Ureter (tissue), 1 donor: ENCODE data around the gene PKM. TPM values are rescaled to one million over a fixed set of nuclear protein-coding genes. Genes with fewer than 3 reads are reported as not detected.

Experiments
- DNase-seq: peaks from one replicate; pipeline ENCODE4 v3.0.0-alpha.2; 2020; ENCODE audit warnings: low spot score
- total RNA-seq: library from RNA; stranded (reverse); gene quantifications from one replicate; pipeline ENCODE4 v1.2.4, GENCODE V29; 2023
- donor health status: DM: yes; HTN: yes; CAD: no.

PKM gene
- total RNA-seq, 1 donor from 2014 or later, result 1,020 TPM

DNA sequence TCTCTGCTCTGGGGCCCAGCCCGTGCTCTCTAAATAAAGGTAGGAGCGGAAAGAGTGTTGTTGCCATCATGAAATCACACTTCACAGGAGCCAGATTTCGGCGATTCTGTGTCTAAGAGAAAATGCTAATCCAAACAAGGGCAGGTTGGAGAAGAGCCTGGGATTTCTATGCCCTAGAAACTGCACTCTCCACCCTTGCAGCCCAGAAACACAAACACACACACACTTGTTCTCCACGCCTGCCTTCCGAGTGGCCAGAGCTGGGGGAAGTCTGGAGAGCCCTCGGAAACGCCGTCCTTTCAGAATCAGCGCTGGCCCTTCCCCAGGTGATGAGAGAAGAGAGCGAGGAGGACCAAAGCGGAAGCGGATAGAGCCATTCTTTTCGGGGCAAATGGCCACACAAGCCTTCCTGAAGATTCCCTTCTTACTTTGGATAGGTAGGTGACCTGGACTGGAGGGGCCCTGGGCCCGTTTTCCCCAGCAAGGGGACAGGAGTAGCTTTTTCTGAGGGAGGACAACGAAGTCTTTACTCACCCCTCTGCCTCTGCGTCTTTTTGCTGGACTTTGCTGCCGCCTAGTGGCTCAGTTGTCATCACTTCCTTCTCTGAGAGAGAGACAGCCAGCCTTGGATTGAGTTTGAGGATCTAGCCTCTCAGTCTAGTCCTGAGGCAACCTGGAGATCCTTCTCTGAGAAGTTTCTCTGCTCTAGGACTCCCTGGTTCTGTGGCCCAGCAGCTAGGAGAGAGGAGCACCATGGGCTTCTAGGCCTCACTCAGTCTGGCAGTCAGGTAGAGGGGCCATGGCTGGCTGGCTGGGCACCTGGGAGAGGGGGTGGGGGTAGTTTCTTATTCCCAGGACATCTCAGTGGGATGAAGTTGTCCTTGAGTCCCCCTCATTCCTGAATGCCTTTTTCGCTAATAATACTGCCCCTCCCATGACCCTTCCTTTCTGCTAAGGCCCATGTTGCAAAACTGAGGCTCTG is 75.1 kb downstream of the PKM start:
- peak; percentile 92 for DNase-seq

DNA sequence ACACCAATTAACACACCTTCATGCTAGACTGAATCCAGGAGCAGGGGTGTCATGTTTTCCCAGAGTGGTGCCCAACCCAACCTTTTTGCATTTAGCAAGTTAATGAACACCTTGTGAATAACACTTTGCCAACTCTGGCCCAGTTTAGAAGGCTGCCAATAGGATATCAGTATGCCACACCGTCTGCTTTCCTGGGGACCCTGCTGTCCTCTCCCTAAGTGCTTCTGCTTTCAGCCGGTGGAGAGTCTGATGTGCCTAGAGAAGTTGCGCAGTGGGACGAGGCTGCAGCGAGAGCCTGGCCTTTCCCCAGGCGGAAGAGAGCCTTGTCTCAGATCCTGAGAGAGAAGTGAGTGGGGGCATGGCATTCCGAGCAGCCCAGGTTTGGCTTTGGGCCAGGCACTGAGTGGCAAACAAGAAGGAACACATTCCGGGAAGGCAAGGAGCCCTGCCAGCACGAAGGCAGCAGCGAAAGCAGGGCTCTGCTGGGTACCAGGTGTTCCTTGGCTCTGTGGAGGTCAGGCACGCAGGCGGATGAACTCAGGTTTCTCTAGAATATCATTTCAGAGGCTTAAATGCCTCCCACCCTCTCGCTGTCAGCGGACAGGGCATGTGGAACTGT is 75.9 kb downstream of the PKM start:
- DNase-seq, result peak; percentile 94

DNA sequence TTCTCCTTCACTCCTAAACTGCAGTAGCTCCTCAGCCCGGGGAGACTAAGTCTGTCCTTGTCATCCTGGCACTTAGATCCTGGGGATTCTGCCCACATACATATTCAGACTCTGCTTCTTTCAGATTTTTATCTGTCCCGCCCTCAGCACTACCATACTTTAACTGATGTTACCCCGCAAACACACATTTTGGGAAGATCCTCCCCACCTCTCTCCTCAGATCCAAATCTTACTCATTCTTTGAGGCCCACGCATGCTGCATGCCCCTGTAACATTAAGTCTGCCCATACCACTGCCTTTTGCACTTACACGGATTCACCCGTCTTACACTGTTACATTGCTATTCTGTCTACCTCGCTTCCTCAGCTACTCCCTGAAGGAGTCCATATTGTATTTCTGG is 76.7 kb downstream of the PKM start:
- no peak for DNase-seq

- no peak for DNase-seq
Measured at GRCh38 chr15:72153269-72154000, 77.6 kb downstream of the PKM start.

Other genes starting within 250 kb of the PKM start
- 73.4 TPM for gene MYO9A, start 113.0 kb downstream of the PKM start, total RNA-seq
- 5.3 TPM for gene SENP8, start 112.8 kb downstream of the PKM start, total RNA-seq
- 3.1 TPM for gene GRAMD2A, start 33.4 kb downstream of the PKM start, total RNA-seq
- gene PARP6, start 41.4 kb upstream of the PKM start, total RNA-seq, result 103 TPM
- 3.4 TPM for gene CELF6, start 89.0 kb upstream of the PKM start, total RNA-seq
- 107 TPM for gene HEXA, start 144.8 kb upstream of the PKM start, total RNA-seq
- not detected for gene TMEM202, start 167.1 kb upstream of the PKM start, total RNA-seq
- gene ARIH1, start 243.1 kb upstream of the PKM start, total RNA-seq, result 163 TPM